HUES6 (cell line): ENCODE data around the gene TNMD.

ENCODE experiments used
- H3K27ac ChIP-seq: 2 replicates; pipeline ENCODE4 v1.7.0; 2013; ENCODE audit warnings: low read depth, mild to moderate bottlenecking, low read length, inconsistent platforms
- H3K27me3 ChIP-seq: 2 replicates; pipeline ENCODE4 v1.6.1; 2013; ENCODE audit warnings: low read length; ENCODE audit not compliant: control insufficient read depth, insufficient read depth
- H3K36me3 ChIP-seq: 2 replicates; pipeline ENCODE4 v1.6.1; 2013; ENCODE audit warnings: low read length; ENCODE audit not compliant: control insufficient read depth, insufficient read depth
- H3K4me1 ChIP-seq: 2 replicates; pipeline ENCODE4 v1.6.1; 2013; ENCODE audit warnings: low read length; ENCODE audit not compliant: control insufficient read depth, insufficient read depth
- H3K4me3 ChIP-seq: 2 replicates; pipeline ENCODE4 v1.5.1; 2013; ENCODE audit warnings: low read depth, low read length
- H3K9ac ChIP-seq: one replicate; pipeline ENCODE4 v1.6.1; 2013; ENCODE audit warnings: mild to moderate bottlenecking, low read length
- H3K9me3 ChIP-seq: 2 replicates; pipeline ENCODE4 v1.6.1; 2013; ENCODE audit warnings: low read depth, low read length; ENCODE audit not compliant: control insufficient read depth, insufficient read depth

Gene TNMD

GRCh38 chrX:100643956-100644860, 59.5 kb downstream of the TNMD start, which contains the start of gene SRPX2:
Gene SRPX2 (plus strand): TSS chrX:100644199. CDS start chrX:100646323, 2,124 bp downstream.
- H3K9me3 ChIP-seq, result no peaks in the 10 kb centered on the region
- H3K4me1 ChIP-seq, result peaks cover 31% of the 10 kb centered on the region
- no peaks in the 10 kb centered on the region for H3K36me3 ChIP-seq
- H3K4me3 ChIP-seq, result no peak within 1 kb of the TSS
- H3K9ac ChIP-seq, result no peak within 1 kb of the TSS
- no peak within 1 kb of the TSS for H3K27ac ChIP-seq
- peaks cover 3% of the 10 kb centered on the region; the same call in 1 of the 2 replicates for H3K27me3 ChIP-seq

DNA sequence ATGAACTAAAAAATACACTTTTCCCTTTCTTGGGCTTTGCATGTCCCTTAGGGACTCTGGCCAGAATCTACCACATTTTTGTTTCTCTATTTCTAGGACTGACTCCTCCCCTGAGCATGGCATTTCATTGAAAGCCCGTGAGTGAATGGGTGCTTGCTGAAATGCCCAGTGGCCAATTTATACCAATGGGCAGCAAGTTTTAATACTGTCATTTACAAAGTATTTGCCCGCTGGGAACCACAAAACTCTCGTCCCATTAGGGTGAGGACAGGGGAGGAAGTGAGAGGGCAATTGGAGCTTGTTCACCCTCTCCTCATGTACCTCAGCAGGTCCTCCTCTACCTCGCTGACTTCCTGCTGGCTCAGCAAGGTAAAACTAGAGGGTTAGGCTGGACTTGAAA, 60.4 kb downstream of the TNMD start:
- Histone ChIP-seq H3K4me1 (peaks cover 40% of the 10 kb centered on the region), H3K4me3 (no peak overlapping the region), H3K36me3 (no peaks in the 10 kb centered on the region), H3K27me3 (peaks cover 3% of the 10 kb centered on the region; the same call in 1 of the 2 replicates), H3K9ac (no peak overlapping the region), H3K27ac (no peak overlapping the region), H3K9me3 (no peaks in the 10 kb centered on the region)

DNA sequence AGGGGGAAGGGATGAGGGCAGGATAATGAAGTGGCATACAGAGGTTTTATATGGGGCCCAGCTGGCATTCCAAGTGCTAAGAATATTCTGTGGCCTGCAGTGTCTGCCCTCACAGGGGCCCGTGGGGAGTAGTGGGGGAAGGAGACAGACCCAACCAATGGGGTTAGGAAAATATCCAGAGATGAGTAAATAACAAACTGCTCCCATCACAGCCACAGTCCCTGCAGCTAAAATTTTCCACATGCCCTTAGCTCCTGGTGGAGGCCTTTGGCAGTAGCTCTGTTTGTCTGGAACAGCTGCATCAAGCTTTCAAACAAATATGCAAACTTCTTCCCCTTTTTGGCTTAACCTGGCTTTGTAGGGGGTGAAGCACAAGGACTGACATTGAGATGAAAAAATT, 62.4 kb downstream of the TNMD start:
- H3K4me1 ChIP-seq, result peaks cover 45% of the 10 kb centered on the region
- no peak overlapping the region for H3K4me3 ChIP-seq
- peaks cover 6% of the 10 kb centered on the region; the same call in 1 of the 2 replicates for H3K27me3 ChIP-seq
- H3K9me3 ChIP-seq, result no peaks in the 10 kb centered on the region
- H3K27ac ChIP-seq, result no peak overlapping the region
- H3K36me3 ChIP-seq, result no peaks in the 10 kb centered on the region
- H3K9ac ChIP-seq, result no peak overlapping the region

GRCh38 chrX:100647739-100648138, 63.0 kb downstream of the TNMD start:
- no peak overlapping the region for H3K27ac ChIP-seq
- no peaks in the 10 kb centered on the region for H3K36me3 ChIP-seq
- no peak overlapping the region for H3K4me3 ChIP-seq
- no peaks in the 10 kb centered on the region for H3K9me3 ChIP-seq
- H3K9ac ChIP-seq, result no peak overlapping the region
- peaks cover 41% of the 10 kb centered on the region for H3K4me1 ChIP-seq
- H3K27me3 ChIP-seq, result peaks cover 6% of the 10 kb centered on the region; the same call in 1 of the 2 replicates

DNA sequence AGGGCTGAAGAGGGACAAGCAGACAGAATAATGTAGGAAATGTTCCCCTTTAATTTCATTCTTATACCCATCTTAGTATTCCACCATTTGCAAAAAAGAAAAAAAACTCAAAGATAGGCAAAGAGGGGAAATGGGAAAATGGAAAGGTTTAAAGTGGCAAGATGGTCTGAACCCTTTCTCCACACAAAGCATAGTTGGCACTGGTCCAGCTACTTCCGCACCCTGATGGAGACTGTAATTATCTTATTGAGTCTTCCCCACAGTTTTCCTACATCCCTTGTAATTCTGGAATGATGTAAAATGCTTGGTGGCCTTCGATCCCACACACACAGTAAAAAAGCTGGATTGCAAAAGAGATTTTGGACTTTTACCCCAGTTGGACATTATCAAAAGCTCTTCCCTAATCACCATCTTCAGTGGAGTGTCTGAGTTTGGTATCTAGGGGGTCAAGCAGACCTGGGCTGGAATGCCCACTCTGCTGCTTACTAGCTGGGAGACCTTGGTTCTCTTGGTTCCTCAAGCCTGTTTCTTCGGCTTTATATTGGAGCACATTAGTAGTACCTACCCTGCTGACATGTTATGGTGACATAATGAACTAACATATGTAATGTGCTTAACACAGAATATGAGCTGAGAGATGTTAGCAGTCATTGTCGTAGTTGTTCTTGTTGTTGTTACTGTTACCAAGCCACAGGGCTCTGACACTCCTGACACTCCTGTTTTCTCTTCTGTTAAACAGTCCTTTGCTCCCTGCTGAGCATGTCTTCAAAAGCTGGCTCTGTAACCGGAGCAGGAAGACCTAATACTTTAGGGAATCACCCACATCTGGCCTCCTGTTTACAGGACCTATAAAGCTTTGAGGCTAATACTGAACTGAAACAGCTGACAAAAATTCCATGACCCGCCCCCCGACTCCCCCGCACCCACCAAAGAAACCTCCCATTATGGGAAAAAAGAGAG, 64.0 kb downstream of the TNMD start:
- peak overlapping the region; percentile 49 for H3K9ac ChIP-seq
- H3K4me1 ChIP-seq, result peaks cover 37% of the 10 kb centered on the region
- H3K9me3 ChIP-seq, result no peaks in the 10 kb centered on the region
- no peaks in the 10 kb centered on the region for H3K36me3 ChIP-seq
- peaks cover 6% of the 10 kb centered on the region; the same call in 1 of the 2 replicates for H3K27me3 ChIP-seq
- H3K4me3 ChIP-seq, result peak overlapping the region; percentile 23; the same call in 1 of the 2 replicates
- H3K27ac ChIP-seq, result peak overlapping the region; percentile 69; the same call in 1 of the 2 replicates
